HG02870 (cell line): ENCODE results near the gene LRP1.

Experiments used
- ATAC-seq: cut with Tn5 transposase; IDR thresholded peaks from one replicate; pipeline ENCODE4 v1.9.1; 2021; ENCODE audit warnings: mild to moderate bottlenecking, moderate library complexity; ENCODE audit not compliant: unreplicated experiment

LRP1 gene

DNA sequence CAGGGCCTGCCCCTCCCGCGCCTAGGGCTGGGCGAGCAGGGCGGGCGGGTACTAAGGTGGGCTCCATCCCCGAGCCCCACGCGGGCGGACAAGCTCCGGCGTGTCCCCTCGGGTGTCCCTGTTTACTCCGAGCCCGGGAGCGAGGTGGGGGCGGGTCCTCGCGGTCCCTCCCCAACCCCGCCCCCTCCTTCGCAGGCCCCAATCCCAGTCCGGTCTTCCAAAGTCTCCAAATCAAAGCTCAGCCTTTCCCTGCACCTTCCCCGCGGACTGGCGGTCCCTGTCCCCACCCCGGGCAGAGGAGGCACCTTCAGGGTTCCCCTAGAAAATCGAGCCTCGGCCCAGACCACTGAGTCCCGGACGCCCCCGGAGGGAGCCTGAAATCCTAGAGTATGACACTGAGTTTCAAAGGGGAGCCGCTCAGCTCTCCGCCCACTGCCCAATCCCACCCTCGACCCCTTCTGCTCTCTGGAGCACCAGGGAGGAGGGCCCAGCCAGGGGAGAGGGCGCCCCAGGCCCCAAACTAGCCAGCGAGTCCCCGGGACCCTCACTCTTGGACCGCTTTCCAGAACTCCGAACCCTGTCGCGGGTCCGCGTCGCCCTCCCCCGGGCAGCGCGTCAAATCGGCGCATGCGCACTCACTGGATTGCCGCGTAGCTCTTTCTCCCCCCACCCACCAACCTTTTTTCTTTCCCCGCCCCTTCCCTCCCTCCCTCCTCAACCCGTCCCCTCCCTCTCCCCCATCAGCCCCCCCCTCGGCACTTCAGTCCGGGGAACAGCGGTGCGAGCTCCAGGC lies at the start of gene LRP1:
Gene LRP1, plus strand, starts transcription at position 758 of the 793 bp plus-strand sequence. CDS start 482 bp downstream, outside the sequence.
- ATAC-seq, result no peak

DNA sequence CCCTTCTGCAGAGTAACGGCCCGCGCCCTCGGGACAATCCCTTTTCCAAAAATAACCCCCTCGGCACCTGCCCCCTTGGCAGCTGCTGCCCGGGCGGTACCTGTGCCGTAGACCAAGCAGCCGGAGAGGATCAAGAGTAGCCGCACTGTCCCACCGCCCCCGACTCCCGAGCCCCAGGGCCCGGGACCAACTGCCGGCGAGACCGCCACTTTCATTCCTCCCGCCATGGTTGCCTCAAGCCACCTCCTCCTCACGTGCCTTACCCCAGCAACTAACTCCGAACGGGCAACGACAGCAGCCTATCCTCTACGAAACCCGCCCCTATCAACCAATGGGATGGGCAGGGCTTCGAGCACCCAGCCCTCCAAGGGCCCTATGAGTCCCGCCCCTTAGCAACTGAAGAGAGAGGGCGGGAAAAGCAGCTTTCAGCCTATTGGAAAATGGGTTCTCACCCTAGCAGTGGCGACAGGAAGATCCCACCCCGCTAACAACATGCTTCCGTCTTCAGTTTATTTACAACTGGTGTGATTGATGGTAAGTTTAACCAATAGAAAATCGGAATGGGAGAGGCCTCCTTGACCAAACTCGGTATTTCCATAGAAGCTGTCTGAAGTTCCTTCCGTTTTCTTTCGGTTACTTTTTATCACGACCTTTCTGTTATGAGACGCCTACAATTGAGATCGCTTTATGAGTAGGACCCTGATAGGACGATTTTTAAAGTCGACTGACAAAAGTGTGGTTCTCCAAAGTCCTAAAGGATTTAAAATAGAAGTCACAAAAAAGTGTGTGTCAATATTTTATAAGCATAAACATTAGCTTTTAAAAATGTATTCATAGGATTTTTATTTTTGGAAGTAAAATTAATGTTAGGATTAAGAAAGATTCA lies 49.5 kb upstream of the LRP1 start, which contains the start of gene NEMP1:
Gene NEMP1, minus strand, starts transcription at position 273 of the 886 bp plus-strand sequence. Its CDS starts 46 bp downstream, at position 227.
- peak; percentile 95 for ATAC-seq

DNA sequence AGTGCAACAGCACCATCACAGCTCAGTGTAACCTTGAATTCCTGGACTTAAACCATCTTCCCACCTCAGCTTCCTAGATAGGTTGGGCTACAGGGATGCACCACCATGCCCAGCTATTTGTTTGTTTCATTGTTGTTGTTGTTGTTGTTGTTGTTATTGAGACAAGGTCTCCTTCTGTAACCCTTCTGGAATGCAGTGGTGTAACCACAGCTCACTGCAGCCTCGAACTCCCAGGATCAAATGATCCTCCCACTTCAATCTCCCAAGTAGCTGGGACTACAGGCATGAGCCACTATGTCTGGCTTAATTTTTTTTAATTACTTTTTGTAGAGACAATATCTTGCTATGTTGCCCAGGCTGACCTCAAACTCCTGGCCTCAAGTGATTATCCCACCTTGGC lies 48.5 kb upstream of the LRP1 start:
- ATAC-seq, result no peak

DNA sequence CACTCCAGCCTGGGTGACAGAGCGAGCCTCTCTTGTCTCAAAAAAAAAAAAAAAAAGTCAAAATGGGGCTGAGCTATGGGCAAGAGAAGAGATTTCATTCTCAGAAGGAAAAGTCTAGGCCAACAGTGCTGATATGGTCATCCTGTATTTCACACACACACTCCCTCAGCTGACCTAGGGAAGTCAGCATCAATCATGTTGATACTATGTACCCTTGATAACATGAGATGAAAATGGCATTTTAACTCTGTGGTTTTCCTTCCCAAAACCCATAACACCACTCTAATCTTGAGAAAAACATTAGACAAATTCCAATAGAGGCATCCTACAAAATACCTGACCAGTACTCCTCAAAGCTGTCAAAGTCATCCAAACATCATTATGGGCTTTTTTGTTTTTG lies 47.4 kb upstream of the LRP1 start:
- ATAC-seq, result no peak

DNA sequence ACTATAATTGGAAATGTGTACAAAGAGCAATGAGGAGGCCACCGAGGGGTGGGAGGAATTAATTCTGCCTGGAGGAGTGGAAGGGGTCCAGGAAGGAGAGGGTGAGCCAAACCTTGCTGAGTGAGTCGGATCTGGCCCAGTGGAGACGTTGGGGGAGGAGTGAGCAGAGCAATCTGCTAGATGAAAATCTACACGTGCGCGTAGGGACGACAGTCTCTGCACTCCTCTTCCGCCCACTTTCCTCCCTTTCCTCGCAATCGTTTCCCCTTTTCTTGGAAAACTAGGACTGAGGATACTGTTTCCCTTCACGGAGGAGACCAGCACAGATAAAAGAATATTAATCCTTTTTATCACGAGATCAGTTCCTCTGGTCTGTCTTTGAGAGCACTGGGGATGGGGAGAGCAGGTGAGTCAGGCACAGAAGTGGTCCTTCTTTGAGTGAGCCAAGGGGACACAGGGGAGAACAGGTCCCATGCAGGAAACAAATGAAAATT lies 42.2 kb upstream of the LRP1 start:
- no peak for ATAC-seq

DNA sequence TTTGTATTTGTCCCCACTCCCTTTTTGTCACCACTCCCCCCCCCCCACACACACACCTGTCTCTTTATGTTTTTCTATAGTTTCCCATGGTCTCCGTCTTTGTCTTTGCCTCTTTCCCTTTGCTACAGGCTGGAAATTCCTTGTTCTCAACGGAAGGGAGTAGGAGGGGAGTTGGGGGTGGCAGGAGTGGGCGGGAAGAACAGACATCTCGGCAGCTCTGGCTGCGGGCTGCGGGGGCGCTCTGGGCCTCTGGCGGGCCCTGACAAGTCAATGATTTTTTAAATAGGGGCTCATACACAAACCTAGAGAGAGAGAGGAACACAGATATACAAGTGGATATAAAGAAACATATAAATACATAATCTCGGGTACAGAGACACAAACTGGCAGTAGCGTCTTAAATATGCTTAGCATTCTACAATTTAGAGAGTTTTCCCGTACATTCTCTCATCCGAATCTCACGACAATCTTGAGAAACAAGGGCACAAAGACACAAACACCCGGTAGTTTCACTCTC lies 41.7 kb upstream of the LRP1 start:
- ATAC-seq, result no peak

DNA sequence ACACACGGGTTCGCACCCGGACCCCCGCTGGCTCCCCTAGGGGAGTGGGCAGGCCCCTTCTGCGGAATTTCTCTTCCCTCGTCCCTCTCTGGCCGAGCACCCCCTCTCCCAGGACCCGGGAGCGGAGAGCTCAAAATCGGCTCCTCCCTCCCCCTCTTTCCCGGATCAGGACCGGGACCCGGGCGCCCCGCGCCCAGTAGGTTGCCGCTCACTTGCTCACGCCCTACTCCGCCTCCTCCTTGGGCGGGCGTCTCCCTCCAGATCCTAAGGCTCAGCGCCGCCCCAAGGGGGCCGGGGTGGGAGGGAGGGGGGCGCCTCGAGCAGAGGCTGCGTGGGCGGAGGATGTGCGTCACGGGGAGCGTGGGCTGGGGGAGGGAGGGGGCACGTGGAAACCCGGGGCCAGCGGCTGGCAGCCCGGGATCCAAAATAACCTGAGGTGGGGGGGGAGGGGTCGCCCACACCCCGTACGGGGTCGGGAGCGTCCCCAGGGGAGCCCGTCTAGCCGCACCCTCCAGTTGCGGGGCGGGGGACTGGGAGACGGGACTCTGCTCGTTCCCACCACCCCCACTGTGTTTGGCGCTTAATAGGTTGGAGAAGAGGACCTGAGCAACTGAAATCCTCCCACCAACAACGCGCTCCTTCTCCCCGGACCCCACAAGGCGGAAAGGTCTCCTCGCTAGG lies 41.1 kb upstream of the LRP1 start:
- peak; percentile 31 for ATAC-seq

DNA sequence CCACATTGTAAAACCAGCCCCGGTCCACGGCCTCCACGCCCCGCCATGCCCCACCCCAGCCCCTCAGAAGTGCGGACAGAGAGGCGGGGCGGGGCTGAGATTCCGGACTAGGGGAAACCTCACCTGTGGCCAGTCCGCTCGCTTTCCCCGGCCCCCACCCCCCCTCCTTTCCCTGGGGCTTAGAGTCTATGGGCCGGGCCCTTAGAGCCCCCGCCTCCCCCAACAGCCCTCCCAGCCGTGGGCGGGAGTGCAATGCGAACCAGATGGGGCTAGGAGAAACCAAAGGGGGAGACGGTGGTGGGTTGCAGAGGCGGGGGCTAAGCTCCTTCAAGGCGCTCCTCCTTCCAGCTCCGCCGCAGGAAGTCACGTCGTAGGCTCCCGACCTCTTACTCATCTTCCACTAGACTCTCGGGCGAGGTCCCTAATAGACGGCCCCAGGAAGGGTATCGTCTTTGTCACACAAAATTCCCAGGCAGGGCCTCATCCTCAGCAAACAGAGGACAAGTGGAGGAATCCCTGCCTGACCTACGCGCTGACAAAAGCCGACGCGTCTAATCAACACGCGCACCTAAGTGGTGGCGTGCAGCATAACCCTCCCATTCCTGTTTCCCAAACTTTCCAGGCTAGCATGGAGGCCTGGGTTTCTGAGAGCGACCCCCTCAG lies 40.5 kb upstream of the LRP1 start:
- ATAC-seq, result peak; percentile 31

DNA sequence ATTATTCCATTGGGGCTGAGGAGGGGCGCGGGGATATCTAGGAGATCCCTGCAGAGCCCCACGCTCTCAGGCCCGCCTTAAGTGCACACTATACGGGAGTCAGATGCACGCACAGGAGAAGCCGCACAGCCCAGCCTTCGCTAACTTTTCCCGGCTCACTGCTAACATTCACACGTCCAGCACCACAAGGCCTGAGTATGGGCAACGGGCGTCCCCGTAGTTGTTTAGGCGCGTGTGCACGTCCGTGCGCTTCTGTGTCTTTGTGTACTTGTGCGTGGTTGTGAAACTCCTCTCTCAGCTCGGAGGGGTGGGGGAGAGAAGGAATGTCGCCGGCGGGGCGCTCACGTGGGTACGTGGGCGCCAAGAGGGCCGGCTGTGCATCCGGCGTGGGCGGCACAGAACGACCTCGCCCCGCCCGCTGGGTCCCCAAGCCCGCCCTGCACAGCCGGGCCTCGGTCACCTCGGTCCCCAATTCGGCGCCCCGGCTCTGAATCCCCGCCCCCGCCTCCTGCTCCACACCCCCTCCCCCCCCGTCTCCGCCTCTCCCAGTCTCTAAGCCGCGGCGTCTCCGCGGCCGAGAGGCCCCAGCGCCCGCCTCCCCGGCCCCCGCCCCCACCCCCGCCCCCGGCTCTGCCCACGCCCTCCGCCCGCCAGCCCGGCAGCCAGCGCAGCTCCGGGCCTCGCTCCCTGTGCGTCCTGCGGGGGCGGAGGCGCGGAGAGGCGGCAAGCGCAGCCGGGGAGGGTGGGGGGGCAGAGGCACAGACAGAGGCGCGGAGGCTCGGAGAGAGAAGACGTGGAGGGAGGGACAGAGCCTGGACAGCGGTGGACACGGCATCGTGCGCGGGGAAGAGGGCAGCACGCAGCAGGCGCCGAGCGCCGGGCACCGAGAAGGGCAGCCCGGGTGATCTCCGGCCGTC lies 39.7 kb upstream of the LRP1 start, which contains the start of gene NAB2:
Gene NAB2, plus strand, starts transcription at position 761 of the 917 bp plus-strand sequence. CDS start 158 bp downstream, outside the sequence.
- ATAC-seq, result peak; percentile 45

DNA sequence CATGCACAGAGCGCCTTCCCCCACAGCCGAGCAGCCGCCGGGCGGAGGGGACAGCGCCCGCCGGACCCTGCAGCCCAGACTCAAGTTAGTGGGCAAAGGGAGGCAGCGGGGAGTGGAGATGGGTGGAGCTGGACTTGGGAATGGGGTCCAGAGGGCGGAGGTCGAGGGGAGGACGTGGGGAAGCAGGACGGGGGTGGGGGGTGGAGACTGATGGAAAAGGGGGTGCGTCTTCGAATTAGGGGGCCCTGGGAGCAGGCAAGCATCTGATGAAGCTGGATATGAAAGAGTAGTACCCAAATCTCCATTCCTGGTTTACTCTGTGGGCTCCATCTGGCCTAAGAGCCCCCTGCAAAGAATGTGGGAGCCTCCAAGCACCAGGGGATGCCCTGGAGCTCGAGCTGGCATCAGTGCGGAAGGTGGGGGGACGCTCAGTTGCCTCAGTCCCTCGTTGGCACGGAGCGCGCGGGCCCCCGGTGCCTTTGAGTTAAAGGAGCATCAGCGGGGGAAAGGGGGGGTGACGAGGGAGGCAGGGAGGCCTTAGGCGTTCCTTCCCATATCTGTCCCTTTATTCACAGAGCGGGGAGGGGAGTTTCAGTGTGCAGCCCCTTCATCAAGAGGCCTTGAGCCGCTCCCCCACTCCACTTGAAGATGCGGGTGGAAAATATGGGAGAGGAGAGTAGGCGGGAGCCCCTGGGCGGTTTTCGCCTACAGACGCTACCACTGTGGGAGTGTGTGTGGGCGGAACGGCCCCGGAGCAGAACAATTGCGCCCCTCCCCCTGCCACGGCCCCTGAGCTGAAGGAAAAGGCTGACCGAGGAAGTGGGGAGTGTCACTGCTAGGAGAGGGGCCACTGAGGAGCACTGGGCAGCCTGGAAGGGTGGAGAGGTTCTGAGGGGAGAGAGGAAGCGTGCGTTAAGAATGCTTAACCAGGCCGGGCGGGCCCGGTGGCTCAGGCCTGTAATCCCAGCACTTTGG lies 38.7 kb upstream of the LRP1 start:
- ATAC-seq, result no peak

DNA sequence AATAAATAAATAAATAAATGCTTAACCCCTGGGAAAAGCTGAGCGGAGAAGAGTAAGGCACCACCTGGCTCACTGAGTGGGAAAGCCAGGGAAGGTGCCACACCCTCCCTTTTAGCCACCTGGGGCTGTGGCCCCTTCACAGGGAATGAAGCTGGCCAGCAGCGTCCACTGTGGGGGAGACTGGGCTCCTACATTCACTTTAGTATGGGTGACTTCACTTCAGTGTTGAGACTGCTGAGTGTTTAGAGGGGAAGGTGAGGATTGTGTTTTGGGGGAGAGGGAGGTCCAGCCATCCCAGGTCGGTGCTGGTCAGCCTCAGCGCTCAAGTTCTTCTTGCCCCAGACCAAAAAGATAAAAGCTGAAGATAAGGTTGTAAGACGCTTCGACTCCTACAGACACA lies 37.8 kb upstream of the LRP1 start:
- ATAC-seq, result no peak

DNA sequence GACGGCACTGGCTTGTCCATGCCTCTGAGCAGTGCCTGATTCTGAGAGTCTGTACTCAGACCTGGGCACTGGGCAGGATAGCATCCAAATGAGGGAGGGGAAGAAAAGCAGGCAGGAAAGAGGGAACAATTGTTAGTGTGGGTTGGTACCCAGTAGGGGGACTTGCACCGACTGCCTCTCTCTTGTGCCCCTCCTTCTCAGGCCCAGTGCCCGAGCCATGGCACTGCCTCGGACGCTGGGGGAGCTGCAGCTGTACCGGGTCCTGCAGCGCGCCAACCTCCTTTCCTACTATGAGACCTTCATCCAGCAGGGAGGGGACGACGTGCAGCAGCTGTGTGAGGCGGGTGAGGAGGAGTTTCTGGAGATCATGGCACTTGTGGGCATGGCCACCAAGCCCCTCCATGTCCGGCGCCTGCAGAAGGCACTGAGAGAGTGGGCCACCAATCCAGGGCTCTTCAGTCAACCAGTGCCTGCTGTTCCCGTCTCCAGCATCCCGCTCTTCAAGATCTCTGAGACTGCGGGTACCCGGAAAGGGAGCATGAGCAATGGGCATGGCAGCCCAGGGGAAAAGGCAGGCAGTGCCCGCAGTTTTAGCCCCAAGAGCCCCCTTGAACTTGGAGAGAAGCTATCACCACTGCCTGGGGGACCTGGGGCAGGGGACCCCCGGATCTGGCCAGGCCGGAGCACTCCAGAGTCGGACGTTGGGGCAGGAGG lies 37.2 kb upstream of the LRP1 start:
- ATAC-seq, result no peak

DNA sequence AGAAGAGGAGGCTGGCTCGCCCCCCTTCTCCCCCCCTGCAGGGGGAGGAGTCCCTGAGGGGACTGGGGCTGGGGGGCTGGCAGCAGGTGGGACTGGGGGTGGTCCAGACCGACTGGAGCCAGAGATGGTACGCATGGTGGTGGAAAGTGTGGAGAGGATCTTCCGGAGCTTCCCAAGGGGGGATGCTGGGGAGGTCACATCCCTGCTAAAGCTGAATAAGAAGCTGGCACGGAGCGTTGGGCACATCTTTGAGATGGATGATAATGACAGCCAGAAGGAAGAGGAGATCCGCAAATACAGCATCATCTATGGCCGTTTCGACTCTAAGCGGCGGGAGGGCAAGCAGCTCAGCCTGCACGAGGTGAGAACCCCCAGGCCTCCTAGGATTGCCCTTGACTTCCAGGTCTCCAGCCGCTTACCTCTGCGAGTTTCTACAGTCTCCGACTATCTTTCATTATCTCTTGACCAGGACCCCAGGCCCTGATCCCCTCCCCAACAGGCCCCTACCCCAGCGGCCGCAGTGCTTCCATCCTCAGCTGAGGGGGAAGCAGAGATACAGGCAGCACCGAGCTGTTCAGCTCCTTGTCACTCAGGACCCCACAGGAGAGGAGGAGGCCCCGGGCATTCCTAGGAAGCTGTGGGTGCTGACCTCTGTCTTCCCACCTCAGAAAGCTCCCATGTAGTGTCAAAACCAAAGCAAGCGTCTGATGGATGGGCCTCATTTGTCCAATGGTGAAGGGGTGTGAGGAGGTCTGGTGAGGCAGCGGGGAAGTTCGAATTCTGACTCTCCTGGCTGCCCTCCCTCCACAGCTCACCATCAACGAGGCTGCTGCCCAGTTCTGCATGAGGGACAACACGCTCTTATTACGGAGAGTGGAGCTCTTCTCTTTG lies 36.4 kb upstream of the LRP1 start:
- no peak for ATAC-seq

DNA sequence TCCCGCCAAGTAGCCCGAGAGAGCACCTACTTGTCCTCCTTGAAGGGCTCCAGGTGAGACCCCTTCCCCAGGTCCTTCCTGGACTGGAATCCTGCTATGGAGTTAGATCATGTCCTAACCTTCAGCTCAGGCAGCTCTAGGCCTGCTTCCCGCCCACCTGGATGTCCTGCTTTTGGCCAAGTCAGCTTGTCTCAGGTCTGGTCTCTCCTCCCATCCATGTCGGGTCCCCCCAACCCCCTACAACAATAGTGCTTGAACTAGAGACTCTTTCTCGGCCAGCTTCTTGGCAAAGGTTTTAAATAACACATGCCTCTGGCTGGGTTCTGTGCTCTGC lies 35.8 kb upstream of the LRP1 start:
- no peak for ATAC-seq

DNA sequence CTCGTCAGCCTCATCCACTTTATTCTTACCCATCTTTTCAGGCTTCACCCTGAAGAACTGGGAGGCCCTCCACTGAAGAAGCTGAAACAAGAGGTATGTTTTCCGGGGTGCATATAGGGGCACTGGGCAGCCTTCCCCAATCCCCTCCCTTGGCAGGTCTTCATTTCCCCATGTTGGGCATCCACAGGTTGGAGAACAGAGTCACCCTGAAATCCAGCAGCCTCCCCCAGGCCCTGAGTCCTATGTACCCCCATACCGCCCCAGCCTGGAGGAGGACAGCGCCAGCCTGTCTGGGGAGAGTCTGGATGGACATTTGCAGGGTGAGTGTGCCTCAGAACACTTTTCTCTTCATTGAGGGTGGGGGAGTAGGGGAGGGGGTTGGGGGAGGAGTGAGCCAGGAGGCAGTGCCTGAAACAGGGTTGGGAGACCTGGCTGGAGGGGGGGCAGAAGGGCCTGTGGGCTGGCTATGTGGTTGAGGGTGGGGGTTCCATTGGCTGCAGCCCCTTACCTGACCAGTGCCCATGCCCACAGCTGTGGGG lies 35.3 kb upstream of the LRP1 start:
- ATAC-seq, result no peak
